NCI-H1436 (cell line): ENCODE data around the gene CORO1C.

Experiments used
- DNase-seq: peaks from one replicate; lab custom pipeline; 2025; lab: John Stamatoyannopoulos, UW

CORO1C gene

GRCh38 chr12:108615918-108616317 is 115.4 kb downstream of the CORO1C start:
- no peak for DNase-seq

DNA sequence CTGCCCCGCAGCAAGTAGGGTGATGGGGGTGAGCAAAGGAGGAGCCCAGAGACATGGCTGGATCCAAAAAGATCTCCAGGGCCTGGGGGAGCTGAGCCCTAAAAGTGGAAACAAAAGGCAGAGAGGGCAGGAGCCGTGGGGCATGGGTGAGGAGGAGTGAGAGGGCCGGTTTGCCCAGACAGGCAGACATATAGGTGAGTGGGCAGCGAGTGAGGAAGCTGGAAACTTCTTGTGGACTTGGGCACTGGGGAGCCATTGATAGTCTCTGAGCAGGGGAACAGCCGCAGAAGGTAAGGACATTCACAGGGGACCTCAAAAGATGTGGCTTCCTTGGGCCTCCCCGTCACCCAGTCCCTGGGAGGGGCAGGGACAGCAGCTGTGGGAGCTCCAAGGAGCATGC is 116.7 kb downstream of the CORO1C start:
- DNase-seq, result no peak

DNA sequence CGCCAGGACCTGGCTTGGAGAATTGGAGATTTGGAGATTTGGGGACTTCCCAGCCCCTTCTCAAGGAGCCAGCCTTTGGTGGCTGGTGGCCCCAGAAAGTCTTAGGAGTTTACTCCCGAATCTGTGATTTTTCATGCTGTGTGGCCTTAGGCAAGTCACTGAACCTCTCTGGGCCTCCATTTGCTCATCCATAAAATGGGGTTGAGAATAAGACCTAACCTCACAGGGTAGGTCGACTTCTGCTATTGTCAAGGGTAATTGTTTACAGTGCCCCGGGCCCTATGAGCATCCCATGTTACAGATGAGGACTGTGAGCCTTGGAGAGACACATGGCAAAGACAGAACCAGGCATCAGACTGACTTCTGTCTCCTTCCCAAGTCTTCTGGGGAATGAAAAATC is 117.3 kb downstream of the CORO1C start:
- DNase-seq, result no peak

- no peak for DNase-seq
These were observed 117.8 kb downstream of the CORO1C start for GRCh38 chr12:108613548-108613947.

GRCh38 chr12:108612788-108613282 is 118.5 kb downstream of the CORO1C start:
- DNase-seq, result no peak

DNA sequence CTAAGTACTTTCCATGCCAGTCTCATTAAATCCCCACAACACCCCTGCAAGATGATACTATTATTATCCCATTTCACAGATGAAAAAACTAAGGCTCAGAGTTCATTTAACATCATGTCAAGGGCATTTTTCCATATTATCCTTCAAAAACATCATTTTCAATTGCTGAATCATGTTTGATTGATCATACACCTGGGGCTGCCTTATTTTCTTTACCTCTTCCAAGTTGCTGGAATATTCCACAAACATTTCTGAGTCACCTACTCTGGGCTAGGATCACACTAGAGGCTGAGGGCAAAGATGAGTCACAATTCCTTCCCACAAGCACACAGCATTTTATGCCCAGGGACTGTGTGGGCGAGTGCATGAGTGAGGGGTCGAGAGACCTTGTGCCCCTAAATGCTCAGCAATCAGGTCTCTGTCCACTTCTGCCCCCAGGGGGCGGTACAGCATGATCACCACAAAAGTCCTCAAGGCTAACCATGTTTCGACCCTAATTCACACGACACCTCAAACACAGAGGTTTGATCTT is 119.4 kb downstream of the CORO1C start:
- no peak for DNase-seq

DNA sequence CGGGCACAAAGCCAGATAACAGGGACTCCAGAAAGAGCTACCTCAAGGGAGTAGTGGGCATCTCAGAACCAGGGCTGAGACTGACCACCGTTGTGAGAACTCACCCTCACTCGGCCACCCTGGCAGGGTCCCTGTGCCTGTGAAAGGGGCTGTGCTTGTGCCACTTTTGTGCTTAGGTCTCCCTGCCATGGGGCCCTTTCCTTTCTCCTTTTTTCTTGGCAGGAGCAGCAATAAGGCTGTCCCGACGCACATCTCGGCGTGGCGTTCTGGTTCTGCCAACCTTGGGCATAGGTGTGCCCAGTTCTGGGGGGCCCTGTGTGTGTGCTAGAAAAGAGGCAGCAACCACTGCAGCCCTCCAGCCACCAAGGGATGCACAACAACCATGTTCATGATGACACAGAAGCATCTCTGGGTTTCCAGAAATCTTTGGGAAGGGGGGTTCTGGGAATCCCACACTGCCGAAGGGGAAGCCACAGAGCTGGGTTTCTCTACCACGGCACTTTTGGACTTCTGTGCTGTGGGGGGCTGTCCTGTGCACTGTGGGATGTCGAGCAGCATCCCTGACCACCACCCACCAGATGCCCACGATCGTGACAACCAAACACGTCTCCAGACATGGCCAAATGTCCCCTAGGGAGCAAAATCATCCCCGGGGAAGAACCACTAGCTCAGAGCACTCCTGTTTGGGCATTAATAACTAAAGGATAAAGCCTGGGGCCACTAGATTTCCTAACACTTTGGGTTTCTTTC is 120.3 kb downstream of the CORO1C start:
- no peak for DNase-seq

- no peak for DNase-seq
These were observed 120.9 kb downstream of the CORO1C start for GRCh38 chr12:108610336-108610815.

GRCh38 chr12:108609537-108610335 is 121.6 kb downstream of the CORO1C start:
- DNase-seq, result no peak

- DNase-seq, result no peak
These were observed 122.7 kb downstream of the CORO1C start for GRCh38 chr12:108608616-108609015.

DNA sequence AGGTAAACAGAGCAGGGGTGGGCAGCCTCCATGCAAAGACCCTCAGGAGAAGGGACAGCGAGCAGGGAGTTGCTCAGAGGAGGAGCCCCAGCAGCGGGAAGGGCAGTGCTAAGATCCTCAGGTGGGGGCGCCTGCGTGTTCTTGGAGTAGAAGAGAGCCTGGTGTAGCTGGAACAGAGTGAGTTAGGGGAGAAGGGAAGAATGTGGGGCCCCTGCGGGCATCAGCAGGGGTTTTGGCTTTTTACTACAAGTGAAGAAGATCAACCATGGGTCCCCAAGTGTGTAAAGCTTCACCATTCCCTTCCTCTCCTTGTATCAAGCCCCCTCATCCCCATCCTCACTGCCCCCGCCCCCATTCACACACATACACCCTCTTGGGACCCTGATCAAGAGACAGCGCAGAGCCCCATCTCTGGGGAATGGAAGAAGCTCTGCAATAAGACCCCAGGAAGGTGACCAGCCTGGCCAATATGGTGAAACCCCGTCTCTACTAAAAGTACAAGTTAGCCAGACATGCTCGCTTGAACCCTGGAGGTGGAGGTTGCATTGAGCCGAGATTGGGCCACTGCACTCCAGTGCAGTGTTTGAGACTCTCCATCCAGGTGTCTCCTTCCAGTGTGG is 123.2 kb downstream of the CORO1C start:
- no peak for DNase-seq

GRCh38 chr12:108606492-108606891 is 124.8 kb downstream of the CORO1C start:
- no peak for DNase-seq

- DNase-seq, result no peak
These were observed 125.5 kb downstream of the CORO1C start for GRCh38 chr12:108605690-108606406.

GRCh38 chr12:108605000-108605689 is 126.2 kb downstream of the CORO1C start:
- no peak for DNase-seq

DNA sequence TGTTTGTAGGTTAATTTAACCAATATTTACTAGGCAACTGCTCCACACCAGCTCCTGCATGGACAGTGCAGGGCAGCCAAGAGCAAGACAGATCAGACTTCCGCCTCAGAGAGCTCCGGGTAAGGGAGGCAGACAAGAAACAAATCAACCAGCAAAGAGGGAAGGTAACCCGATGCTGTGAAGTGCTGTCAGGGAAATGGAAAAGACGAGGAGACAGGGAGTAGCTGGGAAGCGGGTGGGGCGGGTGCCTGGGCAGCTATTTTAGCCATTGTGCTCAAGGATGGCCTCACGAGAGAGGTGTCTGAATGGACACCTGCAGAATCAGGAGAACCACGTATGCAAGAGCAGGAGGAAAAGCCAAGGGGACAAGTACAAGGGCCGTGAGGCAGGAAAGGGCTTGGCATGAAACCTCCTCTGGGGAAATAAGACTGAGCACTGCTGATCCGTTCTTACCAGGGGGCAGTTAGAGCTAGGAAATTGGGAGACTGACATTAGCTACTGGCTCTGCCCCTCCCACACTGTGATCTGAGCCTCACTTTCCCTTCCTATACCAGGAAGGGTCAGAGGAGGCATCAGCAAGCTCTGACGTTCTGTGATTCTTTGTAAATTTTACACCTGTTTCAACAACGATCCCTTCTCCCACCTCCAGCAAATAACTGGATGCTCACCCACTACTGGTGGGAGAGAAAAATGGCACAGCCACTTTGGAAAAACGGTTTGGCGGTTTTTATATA is 126.9 kb downstream of the CORO1C start:
- DNase-seq, result no peak

DNA sequence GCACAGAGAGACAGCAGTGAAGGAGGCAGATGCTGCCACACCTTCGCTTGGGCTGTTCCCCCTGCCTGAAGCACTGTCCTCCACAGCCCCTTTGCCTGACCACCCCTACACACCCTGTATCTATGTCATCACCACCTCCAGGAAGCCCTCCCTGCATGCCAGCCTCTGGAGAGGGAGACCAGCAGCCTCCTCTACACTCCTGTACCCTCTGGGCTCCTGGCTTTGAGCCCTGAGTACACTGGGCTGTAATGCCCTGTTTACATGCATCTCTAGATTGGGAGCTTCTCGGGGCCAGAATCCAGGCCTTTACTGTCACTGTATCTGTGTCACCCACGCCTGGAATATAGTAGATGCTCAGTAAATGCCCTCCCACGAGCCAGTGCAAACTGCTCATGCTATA is 127.6 kb downstream of the CORO1C start:
- DNase-seq, result no peak

DNA sequence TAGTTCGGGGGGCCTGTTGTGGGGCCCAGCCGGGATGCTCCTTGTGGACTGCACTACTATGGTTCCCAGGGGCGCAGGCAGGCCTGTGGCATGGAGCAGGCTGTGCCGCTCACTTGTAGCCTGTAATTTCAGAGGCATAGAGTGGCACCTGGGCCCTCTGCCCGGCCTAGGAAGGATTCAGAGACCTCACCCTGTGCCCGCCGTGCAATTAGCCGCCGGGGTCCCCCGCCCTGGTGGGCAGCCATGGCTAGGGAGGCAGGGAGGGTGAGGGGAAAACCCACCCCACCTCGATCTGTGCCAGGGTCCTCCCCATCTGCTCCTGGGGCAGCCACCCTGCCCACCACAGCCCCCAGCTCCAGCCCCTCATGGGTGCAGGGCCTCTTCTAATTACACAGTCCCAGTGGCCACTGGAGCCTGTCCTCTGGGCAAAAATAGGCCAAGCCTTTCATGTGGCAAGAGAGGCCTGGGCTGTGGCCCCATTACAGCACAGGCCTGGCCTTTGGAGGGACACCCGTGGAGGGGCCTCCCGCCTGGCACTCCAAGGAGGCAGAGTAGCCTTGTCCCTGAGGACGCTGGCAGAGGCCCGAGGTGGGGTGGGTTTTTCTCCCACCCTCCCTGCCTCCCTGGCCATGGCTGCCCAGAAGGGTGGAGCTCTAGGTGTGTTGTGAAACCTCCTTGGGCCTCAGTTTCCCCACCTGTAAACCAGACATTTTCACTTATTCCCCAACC is 128.2 kb downstream of the CORO1C start:
- DNase-seq, result no peak

DNA sequence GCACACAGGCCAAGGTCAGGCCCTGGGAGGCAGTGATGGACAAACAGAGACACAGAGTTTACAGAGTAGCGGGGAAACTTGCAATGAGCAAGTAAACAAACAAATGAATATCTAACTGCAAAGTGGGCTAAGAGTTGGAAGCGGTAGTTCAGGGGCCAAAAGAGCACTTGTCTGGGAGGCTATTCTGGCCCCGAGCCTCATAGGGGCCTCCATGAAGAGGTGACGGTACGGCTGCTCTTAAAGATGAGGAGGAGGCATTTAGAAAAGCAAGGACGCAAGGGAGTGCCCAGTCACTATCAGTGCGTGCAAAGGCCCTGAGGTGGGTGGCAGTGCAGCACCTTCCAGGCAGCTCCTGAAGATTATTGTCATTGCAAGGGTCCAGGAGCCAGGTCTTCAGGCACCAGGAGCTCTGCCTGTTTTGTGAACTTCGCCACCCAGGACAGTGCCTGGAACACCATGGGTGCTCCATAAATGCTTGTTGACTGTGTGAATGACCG is 129.1 kb downstream of the CORO1C start:
- no peak for DNase-seq

DNA sequence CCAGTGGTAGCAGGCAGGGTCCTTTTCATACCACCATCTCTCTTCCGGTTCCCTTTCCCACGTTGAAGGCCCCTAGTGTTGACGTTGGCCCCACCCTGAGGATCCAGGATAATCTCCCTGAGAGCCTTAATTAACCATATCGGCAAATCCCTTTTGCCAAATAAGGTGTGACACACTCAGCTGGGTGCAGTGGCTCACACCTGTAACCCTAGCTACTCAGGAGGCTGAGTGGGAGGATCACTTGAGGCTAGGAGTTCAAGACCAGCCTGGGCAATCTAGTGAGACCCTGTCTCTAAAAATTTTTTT is 130.7 kb downstream of the CORO1C start:
- DNase-seq, result no peak
